Activated T-helper 9 cell treated with anti-CD3 and anti-CD28 coated beads, Interleukin-2, amount 50 U/mL, for 16 hours (primary cell): ENCODE results near the gene EGLN3.

ENCODE experiments used
- DNase-seq: peaks from one replicate; pipeline ENCODE4 v3.0.0-alpha.2; 2020; ENCODE audit warnings: low read depth

Gene EGLN3

GRCh38 chr14:33962016-33962415 lies 11.1 kb upstream of the EGLN3 start:
- no peak for DNase-seq

GRCh38 chr14:33959692-33960151 lies 8.8 kb upstream of the EGLN3 start:
- DNase-seq = no peak

GRCh38 chr14:33958605-33959226 lies 7.8 kb upstream of the EGLN3 start:
- no peak for DNase-seq

- no peak for DNase-seq
Measured at GRCh38 chr14:33957993-33958392, 7.1 kb upstream of the EGLN3 start.

- no peak for DNase-seq
Measured at GRCh38 chr14:33957299-33957698, 6.4 kb upstream of the EGLN3 start.

GRCh38 chr14:33956640-33957039 lies 5.8 kb upstream of the EGLN3 start:
- DNase-seq = no peak

- no peak for DNase-seq
Measured at GRCh38 chr14:33954016-33954598, 3.2 kb upstream of the EGLN3 start.

GRCh38 chr14:33952541-33952940 lies 1.7 kb upstream of the EGLN3 start:
- no peak for DNase-seq

- DNase-seq = no peak
Measured at GRCh38 chr14:33951183-33951840, 438 bp upstream of the EGLN3 start.

- DNase-seq = no peak
Measured at GRCh38 chr14:33949411-33949893, 1.4 kb downstream of the EGLN3 start.

- no peak for DNase-seq
Measured at GRCh38 chr14:33948869-33949408, 1.9 kb downstream of the EGLN3 start.

GRCh38 chr14:33948145-33948868 lies 2.6 kb downstream of the EGLN3 start:
- no peak for DNase-seq

GRCh38 chr14:33946679-33947476 lies 4.0 kb downstream of the EGLN3 start:
- no peak for DNase-seq

GRCh38 chr14:33945210-33946088 lies 5.4 kb downstream of the EGLN3 start:
- DNase-seq = no peak

- no peak for DNase-seq
Measured at GRCh38 chr14:33943096-33943883, 7.6 kb downstream of the EGLN3 start.

- DNase-seq = no peak
Measured at GRCh38 chr14:33941718-33942117, 9.2 kb downstream of the EGLN3 start.

- DNase-seq = no peak
Measured at GRCh38 chr14:33940561-33941011, 10.3 kb downstream of the EGLN3 start.

GRCh38 chr14:33938131-33938949 lies 12.5 kb downstream of the EGLN3 start:
- DNase-seq = no peak

GRCh38 chr14:33936391-33936790 lies 14.5 kb downstream of the EGLN3 start:
- DNase-seq = no peak
